Transverse colon (tissue), 4 donors: ENCODE data around the gene ZNF184.

Source experiments
- EP300 ChIP-seq: sonication (generic); formaldehyde crosslinking; IDR thresholded peaks from one replicate; pipeline ENCODE4 v1.6.1; 2017; ENCODE audit warnings: antibody characterized with exemption, low read depth
- POLR2A ChIP-seq: fragments of 450-650 bp; IDR thresholded peaks from one replicate; pipeline ENCODE4 v1.6.1; 2016; ENCODE audit warnings: antibody characterized with exemption, mild to moderate bottlenecking, moderate library complexity
- POLR2AphosphoS5 ChIP-seq, 3 donors: sonication (generic); formaldehyde crosslinking; IDR thresholded peaks; one replicate each; pipeline ENCODE4 v1.6.1; 2016; ENCODE audit warnings: antibody characterized with exemption in 3 of 3
- TF ChIP-seq, protein P1 (sequence below), 5 experiments: fragments of 200-600 bp in 3 of 5; fragments of 450-650 bp in 2 of 5; sonication (generic) in 3 of 5; IDR thresholded peaks; 1 replicate in 2 of 5; 2 replicates in 3 of 5; pipeline ENCODE4 v1.5.1; 2016 to 2017; ENCODE audit warnings: antibody characterized with exemption in 5 of 5, inconsistent platforms in 3 of 5, mild to moderate bottlenecking in 2 of 5, moderate library complexity in 1 of 5

- TF ChIP-seq, protein P1, sequence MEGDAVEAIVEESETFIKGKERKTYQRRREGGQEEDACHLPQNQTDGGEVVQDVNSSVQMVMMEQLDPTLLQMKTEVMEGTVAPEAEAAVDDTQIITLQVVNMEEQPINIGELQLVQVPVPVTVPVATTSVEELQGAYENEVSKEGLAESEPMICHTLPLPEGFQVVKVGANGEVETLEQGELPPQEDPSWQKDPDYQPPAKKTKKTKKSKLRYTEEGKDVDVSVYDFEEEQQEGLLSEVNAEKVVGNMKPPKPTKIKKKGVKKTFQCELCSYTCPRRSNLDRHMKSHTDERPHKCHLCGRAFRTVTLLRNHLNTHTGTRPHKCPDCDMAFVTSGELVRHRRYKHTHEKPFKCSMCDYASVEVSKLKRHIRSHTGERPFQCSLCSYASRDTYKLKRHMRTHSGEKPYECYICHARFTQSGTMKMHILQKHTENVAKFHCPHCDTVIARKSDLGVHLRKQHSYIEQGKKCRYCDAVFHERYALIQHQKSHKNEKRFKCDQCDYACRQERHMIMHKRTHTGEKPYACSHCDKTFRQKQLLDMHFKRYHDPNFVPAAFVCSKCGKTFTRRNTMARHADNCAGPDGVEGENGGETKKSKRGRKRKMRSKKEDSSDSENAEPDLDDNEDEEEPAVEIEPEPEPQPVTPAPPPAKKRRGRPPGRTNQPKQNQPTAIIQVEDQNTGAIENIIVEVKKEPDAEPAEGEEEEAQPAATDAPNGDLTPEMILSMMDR (IDR thresholded peaks at IDR 0.05), result no peak
- TF ChIP-seq POLR2A (no peak), EP300 (no peak), POLR2AphosphoS5 (IDR thresholded peaks at IDR 0.05) (no peak)
Observed at GRCh38 chr6:27407153-27407814, 65.6 kb downstream of the ZNF184 start.
